GM13976 (cell line): ENCODE data around the gene SOX6.

Source experiments
- DNase-seq: peaks from one replicate; pipeline ENCODE4 v3.0.0; 2012; ENCODE audit warnings: low spot score
- CTCF ChIP-seq: IDR thresholded peaks from 2 replicates; pipeline ENCODE4 v1.5.1; 2012; ENCODE audit warnings: borderline replicate concordance, mild to moderate bottlenecking; ENCODE audit not compliant: insufficient read depth; ENCODE audit errors: extremely low read depth, missing control alignments, control extremely low read depth
- in situ Hi-C: fragments of 300-500 bp; cut with MboI; formaldehyde crosslinking; loops from one replicate; pipeline ENCODE4 v1.12.0; 2022; ENCODE audit warnings: low sequenced_read_pairs, mixed read lengths, inconsistent platforms; ENCODE audit not compliant: unreplicated experiment

Gene SOX6

GRCh38 chr11:15931497-15931896 lies 424.8 kb downstream of the SOX6 start:
- in situ Hi-C loops, result no loop called here
- DNase-seq, result no peak
- TF ChIP-seq CTCF, result no peak

DNA sequence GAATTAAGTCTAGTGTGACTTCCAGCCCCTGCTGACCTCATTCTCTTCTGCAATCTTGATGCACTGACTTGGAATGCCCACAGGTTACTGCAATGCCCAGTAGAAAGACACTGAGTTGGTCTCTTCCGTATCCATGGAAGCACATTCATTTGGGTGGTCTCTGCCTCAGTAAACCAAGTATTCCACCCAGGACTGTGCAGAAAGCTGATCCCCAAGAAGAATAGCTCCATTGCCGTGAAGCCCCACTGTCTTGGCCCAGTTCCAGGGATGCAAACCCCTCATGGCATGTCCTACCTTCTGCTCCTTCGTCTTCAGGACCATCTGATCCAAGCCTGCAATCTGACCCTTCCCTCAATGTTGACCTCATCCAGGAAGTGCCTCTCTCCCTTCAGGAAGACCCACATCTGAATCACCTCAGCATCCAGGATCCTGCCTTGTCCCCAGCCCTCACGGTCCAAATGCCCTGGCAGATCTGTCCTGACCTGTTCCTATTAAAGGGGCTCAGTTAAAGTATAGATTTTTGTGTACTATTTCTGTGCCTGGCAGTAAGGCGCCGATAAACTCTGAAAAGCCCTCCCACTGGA lies 425.8 kb downstream of the SOX6 start:
- in situ Hi-C loops, result no loop called here
- no peak for DNase-seq
- TF ChIP-seq CTCF, result no peak

- no peak for DNase-seq
- in situ Hi-C loops, result no loop called here
- TF ChIP-seq CTCF, result no peak
These were observed 426.9 kb downstream of the SOX6 start for GRCh38 chr11:15929371-15929901.

DNA sequence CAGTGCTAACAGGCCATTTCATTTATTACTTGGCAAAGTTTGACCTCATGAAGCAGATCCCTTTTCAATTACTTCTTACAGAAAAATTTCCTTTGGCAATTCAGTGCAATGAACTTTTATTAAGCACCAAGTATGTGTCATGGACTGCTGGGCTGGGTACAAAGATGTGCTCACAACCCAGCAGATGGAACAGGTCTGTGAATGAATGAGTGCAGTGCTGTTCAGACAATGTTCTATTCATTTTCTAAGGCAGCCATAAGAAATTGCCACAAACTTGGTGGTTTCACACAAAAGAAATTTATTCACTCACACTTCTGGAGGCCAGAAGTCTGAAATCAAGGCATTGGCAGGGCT lies 428.5 kb downstream of the SOX6 start:
- in situ Hi-C loops, result no loop called here
- DNase-seq, result no peak
- TF ChIP-seq CTCF, result no peak

DNA sequence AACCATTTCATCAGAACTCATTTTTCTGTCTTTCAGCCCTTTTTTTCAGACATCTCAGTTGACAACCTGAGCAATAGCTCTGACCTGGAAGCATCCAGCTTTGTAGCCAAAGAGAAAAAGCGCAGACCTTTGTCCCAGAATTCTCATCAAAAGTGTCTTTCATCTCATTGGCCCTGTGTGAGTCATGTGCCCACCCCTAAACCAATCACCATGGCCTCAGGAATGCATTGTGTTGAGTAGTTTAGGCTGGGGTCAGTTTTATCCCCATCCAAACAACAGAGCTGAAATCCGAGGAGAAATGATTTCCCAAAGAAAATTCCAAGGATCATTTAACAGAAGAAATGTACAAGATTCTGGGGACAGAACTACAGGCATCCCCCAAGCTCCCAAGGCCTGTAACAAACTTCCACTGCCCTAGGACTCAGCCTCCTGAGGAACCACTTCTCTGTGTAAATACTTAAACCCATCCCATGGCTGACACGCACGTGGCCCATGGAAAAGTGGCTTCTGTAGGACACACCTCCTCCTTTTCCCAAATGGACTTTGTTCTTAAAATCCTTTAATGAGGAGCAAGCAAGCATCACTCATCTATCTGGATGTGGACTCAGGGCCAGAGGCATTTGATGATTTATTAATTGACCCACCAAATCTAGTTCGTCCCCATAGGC lies 429.0 kb downstream of the SOX6 start:
- in situ Hi-C loops, result no loop called here
- no peak for TF ChIP-seq CTCF
- DNase-seq, result no peak

DNA sequence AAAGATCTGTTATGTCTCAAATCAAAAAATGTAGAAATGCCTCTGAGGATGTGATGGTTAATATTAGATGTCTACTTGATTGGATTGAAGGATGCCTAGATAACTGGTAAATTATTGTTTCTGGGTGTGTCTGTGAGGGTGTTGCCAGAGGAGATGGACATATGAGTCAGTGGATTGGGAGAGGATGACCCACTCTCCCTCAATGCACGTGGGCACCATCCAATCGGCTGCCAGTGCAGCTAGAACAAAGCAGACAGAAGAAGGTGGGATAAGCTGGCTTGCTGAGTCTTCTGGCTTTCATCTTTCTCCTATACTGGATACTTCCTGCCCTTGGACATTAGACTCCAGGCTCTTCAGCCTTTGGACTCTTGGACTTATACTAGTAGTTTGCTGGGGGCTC lies 430.3 kb downstream of the SOX6 start:
- no peak for DNase-seq
- no peak for TF ChIP-seq CTCF
- in situ Hi-C loops, result no loop called here
